ENCODE measurements around the gene CTNNBL1.

The CTNNBL1 gene

GRCh38 chr20:37808233-37809070 lies 114.6 kb downstream of the CTNNBL1 start:
- intact Hi-C loops (cut with DNase I; ENCODE audit: low total_unique reads), result no loop called here
- Histone ChIP-seq H3K9me3 (no peaks in the 10 kb centered on the region), H3K4me3 (no peak overlapping the region), H3K36me3 (peaks cover 29 to 45% (median 44%) of the 10 kb centered on the region in 3 donors), H3K4me1 (no peaks in the 10 kb centered on the region), H3K27ac (no peak overlapping the region), H3K27me3 (no peaks in the 10 kb centered on the region)
- DNase-seq, result no peak
- TF ChIP-seq CTCF (IDR thresholded peaks at IDR 0.05), result no peak

- Histone ChIP-seq H3K9me3 (no peaks in the 10 kb centered on the region), H3K4me3 (no peak overlapping the region), H3K27me3 (no peaks in the 10 kb centered on the region), H3K36me3 (peaks cover 18 to 29% (median 28%) of the 10 kb centered on the region in 3 donors), H3K4me1 (no peaks in the 10 kb centered on the region), H3K27ac (no peak overlapping the region)
- intact Hi-C loops (cut with DNase I; ENCODE audit: low total_unique reads), result no loop called here
- DNase-seq, result no peak
- TF ChIP-seq CTCF (IDR thresholded peaks at IDR 0.05), result no peak
Observed at GRCh38 chr20:37810027-37810426, 116.2 kb downstream of the CTNNBL1 start.

- TF ChIP-seq CTCF (IDR thresholded peaks at IDR 0.05), result no peak
- Histone ChIP-seq H3K4me3 (no peak overlapping the region), H3K4me1 (no peaks in the 10 kb centered on the region), H3K36me3 (peaks cover 0 to 6% (median 0%) of the 10 kb centered on the region in 3 donors), H3K9me3 (no peaks in the 10 kb centered on the region), H3K27me3 (no peaks in the 10 kb centered on the region), H3K27ac (no peak overlapping the region)
- intact Hi-C loops (cut with DNase I; ENCODE audit: low total_unique reads), result no loop called here
- no peak for DNase-seq
Observed at GRCh38 chr20:37816003-37816402, 122.2 kb downstream of the CTNNBL1 start.

- no peak for DNase-seq
- H3K9me3 ChIP-seq, result no peaks in the 10 kb centered on the region
- intact Hi-C loops (cut with DNase I; ENCODE audit: low total_unique reads), result no loop called here
- H3K4me3 ChIP-seq, result no peak overlapping the region
- no peak for TF ChIP-seq CTCF (IDR thresholded peaks at IDR 0.05)
- H3K36me3 ChIP-seq, result no peaks in the 10 kb centered on the region
- no peak overlapping the region for H3K27ac ChIP-seq
- H3K4me1 ChIP-seq, result no peaks in the 10 kb centered on the region
- H3K27me3 ChIP-seq, result no peaks in the 10 kb centered on the region
Observed at GRCh38 chr20:37816726-37817125, 122.9 kb downstream of the CTNNBL1 start.

GRCh38 chr20:37821696-37822095 lies 127.9 kb downstream of the CTNNBL1 start:
- no peaks in the 10 kb centered on the region for H3K4me1 ChIP-seq
- no peak overlapping the region for H3K4me3 ChIP-seq
- no peak for DNase-seq
- no peak for TF ChIP-seq CTCF (IDR thresholded peaks at IDR 0.05)
- no peak overlapping the region for H3K27ac ChIP-seq
- H3K9me3 ChIP-seq, result no peaks in the 10 kb centered on the region
- intact Hi-C loops (cut with DNase I; ENCODE audit: low total_unique reads), result no loop called here
- no peaks in the 10 kb centered on the region for H3K27me3 ChIP-seq
- no peaks in the 10 kb centered on the region for H3K36me3 ChIP-seq
